Endothelial cell of umbilical vein (primary cell): ENCODE data around the gene LILRA6. TPM values are rescaled to one million over a fixed set of nuclear protein-coding genes. Genes with fewer than 3 reads are reported as not detected.

Experiments
- BruUV-seq: library from RNA; stranded (reverse); fragments of 400-500 nt; replicated peaks from 2 replicates; lab custom pipeline; 2021; lab: Mats Ljungman, UMichigan
- CTCF ChIA-PET: fragments of 300-600, 350-600 bp; sonication (Branson Sonifier 250); formaldehyde crosslinking; loops from one replicate; lab custom pipeline; 2021; ENCODE audit warnings: antibody characterized with exemption, inconsistent platforms; lab: Charles Lee
- POLR2A ChIA-PET: fragments of 300-600, 350-600 bp; sonication (Branson Sonifier 250); formaldehyde crosslinking; loops from one replicate; lab custom pipeline; 2021; ENCODE audit warnings: antibody characterized with exemption, inconsistent platforms; lab: Charles Lee
- DNase-seq: peaks from one replicate; pipeline ENCODE4 v3.0.0-alpha.2; 2011; ENCODE audit warnings: low read depth, low spot score
- FAIRE-seq: peaks from 2 replicates; lab custom pipeline; 2011; peaks lifted over from hg19 to GRCh38; lab: Jason Lieb, UNC
- H2AFZ ChIP-seq: 2 replicates; pipeline ENCODE4 v1.6.0; 2012; ENCODE audit warnings: low read depth, low read length, control low read depth, inconsistent platforms
- H3K27ac ChIP-seq: 2 replicates; pipeline ENCODE4 v1.5.1; 2011; ENCODE audit warnings: low read depth, mild to moderate bottlenecking, control low read depth, low read length, moderate library complexity; ENCODE audit not compliant: insufficient read depth
- H3K27me3 ChIP-seq, 2 experiments: 2 replicates each; pipeline versions ENCODE4 v1.6.0 to v1.6.1; 2011; ENCODE audit warnings: low read length in 2 of 2, mixed read lengths in 1 of 2; ENCODE audit not compliant: control insufficient read depth in 2 of 2, insufficient read depth in 2 of 2
- H3K36me3 ChIP-seq, 2 experiments: 2 replicates in 1 of 2; 3 replicates in 1 of 2; pipeline ENCODE4 v1.5.1; 2011; ENCODE audit warnings: low read length in 2 of 2, mild to moderate bottlenecking in 1 of 2, moderate library complexity in 1 of 2; ENCODE audit not compliant: control insufficient read depth in 2 of 2, insufficient read depth in 2 of 2; ENCODE audit errors: extremely low read depth in 1 of 2
- H3K4me1 ChIP-seq: 3 replicates; pipeline ENCODE4 v1.5.1; 2011; ENCODE audit warnings: mild to moderate bottlenecking, low read length; ENCODE audit not compliant: control insufficient read depth, insufficient read depth; ENCODE audit errors: extremely low read depth
- H3K4me2 ChIP-seq: 2 replicates; pipeline ENCODE4 v1.6.1; 2011; ENCODE audit warnings: low read length, control low read depth, mixed read lengths; ENCODE audit not compliant: insufficient read depth
- H3K4me3 ChIP-seq, 3 experiments: fragments of 200-600 bp in 1 of 3; sonication (generic), shearing (Covaris generic) in 1 of 3; replicated peaks in 1 of 3; 2 replicates each; pipeline ENCODE4 v1.5.1; 2011 to 2016; ENCODE audit warnings: control low read depth in 3 of 3, low read length in 3 of 3, mild to moderate bottlenecking in 2 of 3, inconsistent platforms in 1 of 3, low read depth in 1 of 3, moderate library complexity in 1 of 3; ENCODE audit not compliant: insufficient read depth in 1 of 3
- H3K79me2 ChIP-seq: 2 replicates; pipeline ENCODE4 v1.6.0; 2012; ENCODE audit warnings: low read length, inconsistent platforms; ENCODE audit not compliant: control insufficient read depth, insufficient read depth
- H3K9ac ChIP-seq: replicated peaks from 2 replicates; pipeline ENCODE3; 2011; ENCODE audit warnings: low read length, control low read depth; ENCODE audit not compliant: insufficient read depth; ENCODE audit errors: extremely low read depth
- H3K9me1 ChIP-seq: replicated peaks from 3 replicates; pipeline ENCODE4 v1.6.0; 2011; ENCODE audit warnings: mild to moderate bottlenecking, low read length; ENCODE audit not compliant: control insufficient read depth, insufficient read depth; ENCODE audit errors: extremely low read depth
- H3K9me3 ChIP-seq: replicated peaks from 2 replicates; pipeline ENCODE4 v1.5.1; 2012; ENCODE audit warnings: low read length, inconsistent platforms; ENCODE audit not compliant: control insufficient read depth, insufficient read depth
- H4K20me1 ChIP-seq: replicated peaks from 2 replicates; pipeline ENCODE3; 2011; ENCODE audit warnings: mild to moderate bottlenecking, low read length; ENCODE audit not compliant: control insufficient read depth, insufficient read depth; ENCODE audit errors: extremely low read depth
- CTCF ChIP-seq, 2 donors: IDR thresholded peaks; 1 replicate in 1 of 2; 2 replicates in 1 of 2; pipeline ENCODE4 v1.5.1; 2011; ENCODE audit warnings: low read length in 2 of 2, mild to moderate bottlenecking in 2 of 2, moderate library complexity in 2 of 2, control low read depth in 1 of 2, inconsistent platforms in 1 of 2, low read depth in 1 of 2; ENCODE audit not compliant: insufficient read depth in 1 of 2; ENCODE audit errors: extremely low read depth in 1 of 2
- GATA2 ChIP-seq: IDR thresholded peaks from 2 replicates; pipeline ENCODE4 v1.7.0; 2011; ENCODE audit warnings: low read depth, mild to moderate bottlenecking, moderate library complexity, mixed read lengths, low read length; ENCODE audit not compliant: insufficient read length, insufficient read depth
- MAX ChIP-seq: IDR thresholded peaks from 2 replicates; pipeline ENCODE4 v1.6.1; 2011; ENCODE audit not compliant: insufficient read depth, insufficient read length
- MYC ChIP-seq: IDR thresholded peaks from one replicate; pipeline ENCODE4 v1.6.1; 2011; ENCODE audit warnings: mild to moderate bottlenecking, low read depth, low read length
- POLR2A ChIP-seq: IDR thresholded peaks from 2 replicates; pipeline ENCODE4 v1.6.1; 2012; ENCODE audit warnings: low read depth, mild to moderate bottlenecking, control low read depth, low read length
- POLR2AphosphoS5 ChIP-seq: IDR thresholded peaks from 2 replicates; pipeline ENCODE4 v1.6.1; 2012; ENCODE audit warnings: low read depth, mild to moderate bottlenecking, control low read depth, low read length, moderate library complexity; ENCODE audit not compliant: insufficient read depth
- dilution Hi-C: fragments of 300-500 bp; cut with MboI; formaldehyde crosslinking; loops from one replicate; pipeline ENCODE4 v1.15.0; 2019; ENCODE audit warnings: low sequenced_read_pairs; ENCODE audit not compliant: extremely low pct_ligation_motif_present
- intact Hi-C: fragments of 100-400 bp; cut with micrococcal nuclease; formaldehyde crosslinking; loops from one replicate; pipeline ENCODE4 v1.10.0; 2022
- polyA plus RNA-seq, 4 experiments: library from polyadenylated mRNA; depleted of rRNA in 3 of 4; stranded (reverse) in 3 of 4; unstranded in 1 of 4; fragments of >200 nt; gene quantifications; 2 replicates each; pipeline versions ENCODE4 v1.2.1 to v1.2.3, GENCODE V29; 2011 to 2012; ENCODE audit warnings: missing spikeins in 1 of 4
- total RNA-seq: library from RNA; stranded (reverse); gene quantifications from 2 replicates; pipeline ENCODE4 v1.2.3, GENCODE V29; 2021

Gene LILRA6
- total and polyA plus RNA-seq, 2 donors (not counting 3 experiments of a cell fraction or from before 2014, with no cell fraction given) = not detected

- no peak for DNase-seq
- TF ChIP-seq MAX = no peak
- no peak for TF ChIP-seq MYC
- TF ChIP-seq GATA2 = no peak
- TF ChIP-seq POLR2AphosphoS5 = no peak
- TF ChIP-seq CTCF (IDR thresholded peaks at IDR 0.05; ENCODE audit: extremely low read depth in 1 of 2, insufficient read depth in 1 of 2, low read depth in 1 of 2, low read length in 2 of 2) = no peak
- TF ChIP-seq POLR2A = no peak
- Histone ChIP-seq H3K9ac (no peak within 1 kb of the TSS), H3K4me1 (no peaks in the 10 kb centered on the region), H3K27ac (no peak within 1 kb of the TSS), H3K4me3 (no peak within 1 kb of the TSS), H3K36me3 (no peaks in the 10 kb centered on the region), H2AFZ (no peak within 1 kb of the TSS), H4K20me1 (no peaks in the 10 kb centered on the region), H3K9me1 (no peaks in the 10 kb centered on the region), H3K9me3 (no peaks in the 10 kb centered on the region), H3K4me2 (no peak within 1 kb of the TSS), H3K27me3 (peaks cover 0 to 3% of the 10 kb centered on the region in 2 experiments), H3K79me2 (no peaks in the 10 kb centered on the region)
- ChIA-PET CTCF (interaction anchor here (0.5 to 2.8 kb wide), 3 partner anchors 9 to 167 kb away, joined by 3 to 33 read pairs (median 3); no protein-coding TSS in a partner anchor), POLR2A (interaction anchor here (1.4 kb wide), 1 partner anchor 9 kb away, joined by 3 read pairs; no protein-coding TSS in a partner anchor)
- no TSS peak for BruUV-seq
- dilution Hi-C loops = no loop called here
- intact Hi-C loops = no loop called here
- FAIRE-seq = no peak
Observed at GRCh38 chr19:54257116-54257480, 14.5 kb upstream of the LILRA6 start, which contains the start of gene LILRB5. Gene LILRB5, minus strand, starts transcription at chr19:54257273. Its CDS starts 80 bp downstream, at chr19:54257193.
